Limb (tissue), 2 donors: ENCODE data around the gene SLAMF8.

Experiments used
- DNase-seq, 2 donors: peaks; one replicate each; pipeline ENCODE4 v3.0.0-alpha.2; 2016; ENCODE audit errors: extremely low spot score in 2 of 2

SLAMF8 gene

GRCh38 chr1:159817276-159818041 lies 9.2 kb upstream of the SLAMF8 start:
- no peak for DNase-seq

DNA sequence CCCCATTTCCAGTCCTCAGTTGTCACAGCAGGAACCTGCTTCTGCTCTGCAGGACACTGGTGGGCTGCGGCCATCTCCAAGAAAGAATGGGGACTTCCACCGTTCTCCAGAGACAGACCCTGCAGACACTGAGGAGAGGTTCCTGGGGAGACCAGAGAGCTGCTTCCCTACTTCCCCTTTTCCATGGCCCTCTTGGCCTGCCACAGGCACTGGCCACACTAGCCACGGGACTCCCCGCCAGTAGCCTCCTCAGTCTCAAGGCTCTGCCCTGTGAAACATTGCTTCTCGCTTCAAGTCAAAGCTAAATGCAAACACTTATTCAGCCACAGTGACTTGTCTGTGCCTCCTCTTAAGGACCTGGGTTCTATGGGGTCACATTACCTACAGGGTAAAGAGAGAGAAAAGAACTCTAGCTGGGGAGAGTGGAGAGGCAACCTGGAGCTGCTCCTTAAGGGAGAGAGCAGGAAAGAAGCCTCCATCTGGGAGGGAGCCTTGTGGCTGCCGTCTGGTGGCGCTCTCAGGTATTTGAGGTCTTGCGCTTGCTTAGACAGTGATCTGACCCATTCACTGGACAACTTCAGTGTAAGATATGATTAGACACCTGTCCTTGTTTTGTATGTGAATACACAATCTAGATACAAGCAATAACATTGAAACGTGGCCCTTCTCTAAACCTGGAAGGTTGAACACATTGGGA lies 5.4 kb upstream of the SLAMF8 start:
- peak in 1 of 2 donors; percentile 55 for DNase-seq

DNA sequence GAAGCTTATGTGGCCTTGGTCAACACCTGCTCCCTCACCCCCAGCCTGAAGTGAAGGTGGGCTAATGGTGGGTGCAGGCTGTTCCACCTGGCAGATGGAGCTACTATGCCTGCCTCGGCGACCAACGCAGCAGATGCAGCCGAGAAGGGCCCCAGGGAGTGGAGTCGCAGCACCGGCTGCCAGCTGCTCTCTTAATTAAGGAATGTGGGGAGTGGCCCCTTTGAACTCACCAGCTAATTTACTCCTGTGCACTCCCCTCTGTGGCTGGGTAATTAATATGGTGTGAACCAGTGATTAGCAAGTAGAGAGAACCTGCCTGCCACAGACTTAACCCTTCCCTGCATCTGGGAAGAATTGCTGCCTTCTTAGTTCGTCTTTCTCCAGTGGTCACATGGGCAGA lies 3.3 kb upstream of the SLAMF8 start:
- peak in 1 of 2 donors; percentile 42 for DNase-seq

- no peak for DNase-seq
Measured at GRCh38 chr1:159825564-159825963, 1.1 kb upstream of the SLAMF8 start.

GRCh38 chr1:159827102-159827490 lies 423 bp downstream of the SLAMF8 start:
- DNase-seq, result no peak

DNA sequence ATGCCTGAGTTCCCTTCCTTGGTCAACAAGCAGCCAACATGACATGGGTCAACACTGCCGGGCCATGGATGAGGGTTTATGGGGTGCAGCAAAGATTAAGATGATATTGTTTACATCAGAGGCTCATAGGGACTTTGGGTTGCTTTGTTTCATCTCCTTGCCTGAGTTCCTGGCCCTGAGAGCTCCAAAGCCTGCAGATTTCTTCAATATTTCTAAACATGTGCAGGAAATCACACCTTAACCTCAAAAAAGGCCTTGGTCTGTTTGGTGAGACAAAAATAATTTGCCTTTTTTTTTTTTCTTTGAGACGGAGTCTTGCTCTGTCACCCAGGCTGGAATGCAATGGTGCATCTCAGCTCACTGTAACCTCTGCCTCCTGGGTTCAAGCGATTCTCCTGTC lies 876 bp downstream of the SLAMF8 start:
- no peak for DNase-seq

- DNase-seq, result no peak
Measured at GRCh38 chr1:159828176-159828575, 1.5 kb downstream of the SLAMF8 start.

GRCh38 chr1:159828581-159829272 lies 2.1 kb downstream of the SLAMF8 start:
- no peak for DNase-seq

DNA sequence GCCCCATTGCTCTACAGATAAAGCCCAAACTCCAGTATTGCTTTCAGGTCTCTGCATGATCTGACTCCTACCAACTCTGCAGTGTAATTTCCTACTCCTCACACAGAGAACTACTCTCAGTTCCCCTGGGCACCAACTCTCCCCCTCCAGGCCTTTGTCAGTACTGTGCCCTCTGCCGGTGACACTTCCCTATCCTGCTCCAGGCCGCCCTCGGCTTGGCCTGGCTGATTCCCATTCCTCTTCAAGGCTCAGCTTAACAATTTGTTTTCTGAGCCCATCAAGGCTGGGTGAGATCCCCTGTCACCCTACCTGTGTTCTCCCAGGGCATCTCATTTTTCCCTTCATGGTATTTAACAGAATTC lies 2.6 kb downstream of the SLAMF8 start:
- no peak for DNase-seq

- peak in 1 of 2 donors; percentile 20 for DNase-seq
Measured at GRCh38 chr1:159829822-159830465, 3.3 kb downstream of the SLAMF8 start.

GRCh38 chr1:159830722-159831121 lies 4.0 kb downstream of the SLAMF8 start:
- DNase-seq, result no peak

DNA sequence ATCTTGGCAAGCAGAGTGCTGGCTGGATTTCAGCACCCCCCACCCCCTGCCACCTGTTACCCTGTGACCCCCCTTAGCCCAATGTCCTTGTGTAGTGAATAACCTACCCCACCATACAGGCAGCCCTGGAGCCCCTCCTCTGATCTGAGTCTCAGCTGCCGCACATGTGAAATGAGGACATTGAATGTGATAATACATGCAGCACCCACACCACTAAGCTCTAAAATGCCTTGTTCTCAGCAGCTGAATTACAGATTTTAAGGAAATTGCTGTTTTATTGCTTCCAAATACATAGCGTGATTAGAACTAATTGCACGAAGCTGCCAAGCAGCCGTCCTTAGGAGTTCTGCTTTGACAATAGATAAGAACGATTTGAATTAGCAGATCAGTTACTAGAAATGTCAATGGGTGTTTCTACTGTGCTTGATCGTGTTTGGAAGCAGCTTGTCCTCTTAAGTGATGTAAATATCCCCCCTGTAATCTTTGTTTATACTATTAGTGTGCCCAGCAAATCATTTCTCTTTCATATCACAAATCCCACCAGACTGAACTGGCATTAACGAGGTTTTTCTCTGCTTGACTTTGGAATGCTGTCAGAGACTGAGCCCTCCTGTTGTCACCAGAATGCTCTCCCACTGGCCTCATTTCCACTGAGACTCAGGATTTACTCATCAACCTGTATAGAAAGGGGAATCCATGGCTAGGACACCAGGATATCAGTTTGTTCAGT lies 4.9 kb downstream of the SLAMF8 start:
- DNase-seq, result no peak

- no peak for DNase-seq
Measured at GRCh38 chr1:159832309-159832708, 5.6 kb downstream of the SLAMF8 start.

DNA sequence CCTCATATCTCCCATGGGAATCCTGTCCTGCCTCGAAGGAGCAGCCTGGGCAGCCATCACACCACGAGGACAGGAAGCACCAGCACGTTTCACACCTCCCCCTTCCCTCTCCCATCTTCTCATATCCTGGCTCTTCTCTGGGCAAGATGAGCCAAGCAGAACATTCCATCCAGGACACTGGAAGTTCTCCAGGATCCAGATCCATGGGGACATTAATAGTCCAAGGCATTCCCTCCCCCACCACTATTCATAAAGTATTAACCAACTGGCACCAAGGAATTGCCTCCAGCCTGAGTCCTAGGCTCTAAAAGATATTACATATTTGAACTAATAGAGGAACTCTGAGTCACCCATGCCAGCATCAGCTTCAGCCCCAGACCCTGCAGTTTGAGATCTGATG lies 8.7 kb downstream of the SLAMF8 start:
- DNase-seq, result no peak

DNA sequence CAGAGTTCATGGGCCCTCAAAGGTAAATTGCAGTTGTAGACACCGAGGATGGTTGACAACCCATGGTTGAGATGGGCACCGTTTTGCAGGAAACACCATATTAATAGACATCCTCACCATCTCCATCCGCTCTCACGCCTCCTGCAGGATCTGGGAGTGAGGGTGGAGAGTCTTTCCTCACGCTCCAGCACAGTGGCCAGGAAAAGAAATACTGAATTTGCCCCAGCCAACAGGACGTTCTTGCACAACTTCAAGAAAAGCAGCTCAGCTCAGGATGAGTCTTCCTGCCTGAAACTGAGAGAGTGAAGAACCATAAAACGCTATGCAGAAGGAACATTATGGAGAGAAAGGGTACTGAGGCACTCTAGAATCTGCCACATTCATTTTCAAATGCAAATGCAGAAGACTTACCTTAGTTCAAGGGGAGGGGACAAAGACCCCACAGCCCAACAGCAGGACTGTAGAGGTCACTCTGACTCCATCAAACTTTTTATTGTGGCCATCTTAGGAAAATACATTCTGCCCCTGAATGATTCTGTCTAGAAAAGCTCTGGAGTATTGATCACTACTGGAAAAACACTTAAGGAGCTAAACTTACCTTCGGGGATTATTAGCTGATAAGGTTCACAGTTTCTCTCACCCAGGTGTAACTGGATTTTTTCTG lies 9.3 kb downstream of the SLAMF8 start:
- no peak for DNase-seq

DNA sequence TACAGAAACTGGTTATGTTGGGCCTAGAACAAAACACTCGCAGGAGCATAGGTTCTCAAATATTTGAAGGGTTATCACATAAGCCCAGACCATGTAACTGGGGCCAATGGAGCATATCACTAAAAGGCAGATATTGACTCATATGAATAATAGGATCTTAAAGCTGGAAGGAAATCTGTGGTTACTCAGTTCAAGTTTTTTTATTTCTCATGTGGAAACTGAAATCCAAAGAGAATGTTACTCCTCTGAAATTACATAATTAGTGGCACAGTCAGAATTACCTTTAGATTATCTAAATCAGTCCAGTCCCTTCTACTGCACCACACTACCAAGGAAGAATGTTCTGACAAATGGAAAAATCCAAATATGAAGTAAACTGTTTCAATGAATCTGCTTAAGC lies 12.0 kb downstream of the SLAMF8 start:
- no peak for DNase-seq

- no peak for DNase-seq
Measured at GRCh38 chr1:159839116-159839849, 12.6 kb downstream of the SLAMF8 start.

GRCh38 chr1:159841749-159842148 lies 15.1 kb downstream of the SLAMF8 start:
- no peak for DNase-seq

- no peak for DNase-seq
Measured at GRCh38 chr1:159843459-159843858, 16.8 kb downstream of the SLAMF8 start.
